Measurements from ENCODE around the gene SHMT1. TPM values are rescaled to one million over a fixed set of nuclear protein-coding genes. Genes with fewer than 3 reads are reported as not detected.

SHMT1 gene
- total RNA-seq, 2 donors from 2014 or later, result 31.6 to 43.0 TPM

- H3K27me3 ChIP-seq (replicated peaks; ENCODE audit: insufficient read depth), result no peaks in the 10 kb centered on the region
- H3K4me1 ChIP-seq (replicated peaks), result peaks cover 13% of the 10 kb centered on the region
- intact Hi-C loops (cut with DNase I), result no loop called here
- H3K36me3 ChIP-seq, result peaks cover 2 to 28% of the 10 kb centered on the region in 2 donors
- no peaks in the 10 kb centered on the region for H3K9me3 ChIP-seq
- H3K27ac ChIP-seq, result no peak overlapping the region
- WGBS, result 89% methylated on average over 12 of the region's 12 CpGs
- H3K4me3 ChIP-seq, result no peak overlapping the region
- no peak for DNase-seq (ENCODE audit: low spot score)
- no peak for TF ChIP-seq POLR2A (IDR thresholded peaks at IDR 0.05)
- TF ChIP-seq, protein P1, sequence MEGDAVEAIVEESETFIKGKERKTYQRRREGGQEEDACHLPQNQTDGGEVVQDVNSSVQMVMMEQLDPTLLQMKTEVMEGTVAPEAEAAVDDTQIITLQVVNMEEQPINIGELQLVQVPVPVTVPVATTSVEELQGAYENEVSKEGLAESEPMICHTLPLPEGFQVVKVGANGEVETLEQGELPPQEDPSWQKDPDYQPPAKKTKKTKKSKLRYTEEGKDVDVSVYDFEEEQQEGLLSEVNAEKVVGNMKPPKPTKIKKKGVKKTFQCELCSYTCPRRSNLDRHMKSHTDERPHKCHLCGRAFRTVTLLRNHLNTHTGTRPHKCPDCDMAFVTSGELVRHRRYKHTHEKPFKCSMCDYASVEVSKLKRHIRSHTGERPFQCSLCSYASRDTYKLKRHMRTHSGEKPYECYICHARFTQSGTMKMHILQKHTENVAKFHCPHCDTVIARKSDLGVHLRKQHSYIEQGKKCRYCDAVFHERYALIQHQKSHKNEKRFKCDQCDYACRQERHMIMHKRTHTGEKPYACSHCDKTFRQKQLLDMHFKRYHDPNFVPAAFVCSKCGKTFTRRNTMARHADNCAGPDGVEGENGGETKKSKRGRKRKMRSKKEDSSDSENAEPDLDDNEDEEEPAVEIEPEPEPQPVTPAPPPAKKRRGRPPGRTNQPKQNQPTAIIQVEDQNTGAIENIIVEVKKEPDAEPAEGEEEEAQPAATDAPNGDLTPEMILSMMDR (IDR thresholded peaks at IDR 0.05), result no peak
- TF ChIP-seq POLR2AphosphoS5 (IDR thresholded peaks at IDR 0.05), result no peak
These were observed 40.8 kb downstream of the SHMT1 start for GRCh38 chr17:18322522-18322921.

DNA sequence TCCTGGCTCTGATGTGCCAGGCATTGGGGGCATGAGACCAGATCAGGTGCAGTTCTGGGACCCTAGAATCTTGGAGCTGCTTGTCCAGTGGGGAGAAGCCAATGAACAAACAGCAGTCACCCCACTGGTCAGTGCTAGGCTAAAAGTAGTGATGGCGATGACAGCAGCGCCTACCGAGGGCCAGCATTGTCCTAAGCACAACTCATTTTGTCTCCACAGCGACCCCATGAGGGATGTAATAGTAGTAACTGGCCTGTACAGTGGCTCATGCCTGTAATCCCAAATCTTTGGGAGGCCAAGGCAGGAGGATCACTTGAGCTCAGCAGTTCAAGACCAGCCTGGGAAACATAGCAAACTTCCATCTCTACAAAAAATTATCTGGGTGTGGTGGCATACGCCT lies 42.0 kb downstream of the SHMT1 start:
- no peaks in the 10 kb centered on the region for H3K9me3 ChIP-seq
- no peak for DNase-seq (ENCODE audit: low spot score)
- 61% methylated on average over 4 of the region's 5 CpGs for WGBS
- no peak overlapping the region for H3K4me3 ChIP-seq
- no peak overlapping the region for H3K27ac ChIP-seq
- TF ChIP-seq, protein P1 (IDR thresholded peaks at IDR 0.05), result no peak
- no peak for TF ChIP-seq POLR2A (IDR thresholded peaks at IDR 0.05)
- TF ChIP-seq POLR2AphosphoS5 (IDR thresholded peaks at IDR 0.05), result no peak
- H3K4me1 ChIP-seq (replicated peaks), result peaks cover 24% of the 10 kb centered on the region
- intact Hi-C loops (cut with DNase I), result no loop called here
- H3K36me3 ChIP-seq, result peaks cover 2 to 28% of the 10 kb centered on the region in 2 donors
- no peaks in the 10 kb centered on the region for H3K27me3 ChIP-seq (replicated peaks; ENCODE audit: insufficient read depth)

GRCh38 chr17:18320301-18320700 lies 43.0 kb downstream of the SHMT1 start:
- no peak for DNase-seq (ENCODE audit: low spot score)
- WGBS, result 79% methylated on average over 7 of the region's 7 CpGs
- peaks cover 2 to 28% of the 10 kb centered on the region in 2 donors for H3K36me3 ChIP-seq
- no peaks in the 10 kb centered on the region for H3K9me3 ChIP-seq
- H3K27me3 ChIP-seq (replicated peaks; ENCODE audit: insufficient read depth), result no peaks in the 10 kb centered on the region
- intact Hi-C loops (cut with DNase I), result no loop called here
- no peak overlapping the region for H3K27ac ChIP-seq
- no peak overlapping the region for H3K4me3 ChIP-seq
- TF ChIP-seq POLR2AphosphoS5 (IDR thresholded peaks at IDR 0.05), result no peak
- TF ChIP-seq, protein P1 (IDR thresholded peaks at IDR 0.05), result no peak
- no peak for TF ChIP-seq POLR2A (IDR thresholded peaks at IDR 0.05)
- peaks cover 28% of the 10 kb centered on the region for H3K4me1 ChIP-seq (replicated peaks)

DNA sequence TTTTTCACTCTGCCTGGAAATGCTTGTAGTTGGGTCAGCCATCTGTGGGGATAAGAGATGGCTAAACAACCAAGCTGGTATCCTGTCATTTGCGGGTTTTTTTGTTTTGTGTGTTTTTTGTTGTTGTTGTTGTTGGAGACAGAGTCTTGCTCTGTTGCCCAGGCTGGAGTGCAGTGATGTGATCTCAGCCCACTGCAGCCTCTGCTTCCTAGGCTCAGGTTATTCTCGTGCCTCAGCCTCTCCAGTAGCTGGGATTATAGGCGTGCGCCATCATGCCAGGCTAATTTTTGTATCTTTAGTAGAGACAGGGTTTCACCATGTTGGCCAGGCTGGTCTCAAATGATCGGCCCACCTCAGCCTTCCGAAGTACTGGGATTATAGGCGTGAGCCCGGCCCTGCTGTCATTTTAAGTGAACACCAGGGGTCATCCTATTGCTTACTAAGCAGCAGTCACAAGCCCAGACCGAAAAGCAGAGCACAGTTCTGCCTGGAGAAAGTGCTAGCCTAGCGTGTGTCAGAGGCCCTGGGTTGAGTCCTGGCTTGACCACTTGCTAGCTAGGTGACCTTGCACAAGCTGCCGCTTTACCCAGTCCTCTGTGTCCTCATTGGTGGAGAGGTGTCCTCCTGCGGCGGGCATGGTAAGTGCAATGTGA lies 43.6 kb downstream of the SHMT1 start:
- Histone ChIP-seq H3K4me1 (replicated peaks) (peaks cover 28% of the 10 kb centered on the region), H3K27me3 (replicated peaks; ENCODE audit: insufficient read depth) (no peaks in the 10 kb centered on the region), H3K36me3 (peaks cover 2 to 22% of the 10 kb centered on the region in 2 donors), H3K4me3 (no peak overlapping the region), H3K27ac (no peak overlapping the region), H3K9me3 (no peaks in the 10 kb centered on the region)
- intact Hi-C loops (cut with DNase I), result no loop called here
- TF ChIP-seq, protein P1 (IDR thresholded peaks at IDR 0.05), result peak; percentile 24 to 65 (median 45)
- TF ChIP-seq POLR2AphosphoS5 (IDR thresholded peaks at IDR 0.05), result no peak
- 49% methylated on average over 13 of the region's 13 CpGs for WGBS
- peak; percentile 39 for DNase-seq (ENCODE audit: low spot score)
